ENCODE results near the gene CACNB1.
"Not testable (repeated sequence)": the region's sequence is repeated elsewhere in the genome, so short reads cannot be mapped to it uniquely, and the experiment has no call there.

- TF ChIP-seq EZH2phosphoT487 (IDR thresholded peaks at IDR 0.05; ENCODE audit: borderline replicate concordance, low read length); EZH2 (IDR thresholded peaks at IDR 0.05; ENCODE audit: low read length, unreplicated experiment): not testable (repeated sequence)
Measured at GRCh38 chr17:39129544-39129943, 67.9 kb downstream of the CACNB1 start.

All from PC-3 (cell line).